HuH-7.5 (cell line): ENCODE results near the gene DAB2.
"Not testable (repeated sequence)": the region's sequence is repeated elsewhere in the genome, so short reads cannot be mapped to it uniquely, and the experiment has no call there.

ENCODE experiments used
- DNase-seq: peaks from one replicate; pipeline ENCODE4 v3.0.0; 2011; ENCODE audit warnings: low spot score

DAB2 gene

GRCh38 chr5:39340506-39340905 is 84.3 kb downstream of the DAB2 start:
- DNase-seq: no peak

DNA sequence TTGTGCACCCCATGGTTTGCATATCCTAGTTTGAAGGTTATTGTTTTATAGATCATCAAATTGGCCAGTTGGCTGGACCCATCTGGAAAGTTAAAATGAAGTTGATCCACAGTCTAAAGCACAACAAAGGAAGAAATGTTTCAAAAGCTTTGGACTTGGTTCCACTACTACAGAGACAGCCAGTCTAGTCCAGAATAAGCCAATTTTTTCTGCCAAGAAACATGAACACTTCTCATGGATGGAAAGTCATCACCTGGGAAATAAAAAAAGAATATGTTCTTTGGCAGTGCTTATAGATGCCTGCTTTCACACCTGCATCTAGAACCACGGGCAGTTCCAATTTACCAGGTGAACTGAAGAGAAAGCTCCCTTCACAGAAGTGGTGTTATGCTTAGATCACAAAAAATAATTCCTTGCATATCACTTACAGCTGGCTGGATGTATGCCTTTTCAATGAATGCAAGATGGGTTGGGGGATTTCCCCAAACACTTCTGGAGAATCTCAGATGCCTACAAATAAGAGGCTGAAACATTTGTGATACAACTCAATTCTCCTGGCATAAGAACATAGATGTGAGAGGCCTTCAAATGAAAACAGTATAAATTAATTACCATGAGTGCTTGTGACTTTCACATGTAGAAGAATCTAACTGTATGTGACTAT is 87.4 kb downstream of the DAB2 start:
- no peak for DNase-seq

GRCh38 chr5:39334296-39334695 is 90.5 kb downstream of the DAB2 start:
- DNase-seq: not testable (repeated sequence)

DNA sequence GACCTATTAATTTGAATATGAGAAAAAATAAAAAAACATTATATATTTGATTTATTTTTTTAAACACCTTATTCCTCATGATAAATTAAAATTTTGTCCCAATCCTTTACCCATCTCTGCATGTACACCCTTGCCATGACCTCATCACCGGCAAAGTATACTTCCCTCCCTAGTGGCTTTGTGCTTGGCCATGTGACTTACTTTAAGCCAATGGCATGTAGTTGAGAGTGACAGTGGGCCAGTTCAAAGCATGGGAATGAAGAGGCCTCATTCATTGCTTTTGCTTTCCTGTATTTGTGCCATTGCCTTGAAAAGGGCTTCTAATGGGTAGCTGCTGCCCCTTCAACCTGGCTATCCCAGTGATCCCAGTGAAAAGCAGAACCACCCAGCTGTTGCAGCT is 91.7 kb downstream of the DAB2 start:
- no peak for DNase-seq

- DNase-seq: no peak
These were observed 92.9 kb downstream of the DAB2 start for GRCh38 chr5:39331861-39332381.

- no peak for DNase-seq
These were observed 96.0 kb downstream of the DAB2 start for GRCh38 chr5:39328731-39329130.

DNA sequence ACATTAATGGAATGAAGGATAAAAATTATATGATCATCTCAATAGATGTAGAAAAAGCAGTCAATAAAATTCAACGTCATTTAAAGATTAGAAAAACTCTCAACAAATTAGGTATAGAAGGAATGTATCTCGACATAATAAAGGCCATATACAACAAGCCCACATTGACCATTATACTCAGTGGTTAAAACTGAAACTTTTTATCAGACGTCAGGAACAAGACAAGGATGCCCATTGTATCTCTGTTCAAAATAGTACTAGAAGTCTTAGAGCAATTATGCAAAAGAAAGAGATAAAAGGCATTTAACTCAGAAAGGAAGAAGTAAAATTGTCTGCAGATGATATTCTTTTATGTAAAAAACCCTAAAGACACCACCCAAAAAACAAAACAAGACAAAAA is 101.2 kb downstream of the DAB2 start:
- no peak for DNase-seq
